ENCODE measurements around the gene MACROD2.

The MACROD2 gene

DNA sequence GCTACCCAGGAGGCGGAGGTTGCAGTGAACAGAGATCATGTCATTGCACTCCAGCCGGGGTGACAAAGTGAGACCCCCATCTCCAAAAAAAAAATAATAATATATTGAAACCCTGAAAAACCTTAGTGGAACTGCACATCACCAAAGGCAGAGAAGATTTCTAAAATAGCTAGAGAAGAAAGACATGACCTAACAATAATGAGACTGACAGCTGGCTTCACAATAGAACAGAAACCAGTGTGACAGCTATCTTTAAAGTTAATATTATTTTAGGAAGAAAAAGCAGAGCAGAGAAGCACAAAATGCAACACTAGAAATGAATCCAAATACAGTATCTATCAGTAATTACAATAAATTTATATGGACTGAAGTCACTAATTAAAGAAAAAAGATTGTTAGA is 409.2 kb downstream of the MACROD2 start:
- no peak for DNase-seq (ENCODE audit: low read depth)
- no peak overlapping the region for H3K4me3 ChIP-seq (ENCODE audit: low read depth, low read length)
- TF ChIP-seq, protein P1, sequence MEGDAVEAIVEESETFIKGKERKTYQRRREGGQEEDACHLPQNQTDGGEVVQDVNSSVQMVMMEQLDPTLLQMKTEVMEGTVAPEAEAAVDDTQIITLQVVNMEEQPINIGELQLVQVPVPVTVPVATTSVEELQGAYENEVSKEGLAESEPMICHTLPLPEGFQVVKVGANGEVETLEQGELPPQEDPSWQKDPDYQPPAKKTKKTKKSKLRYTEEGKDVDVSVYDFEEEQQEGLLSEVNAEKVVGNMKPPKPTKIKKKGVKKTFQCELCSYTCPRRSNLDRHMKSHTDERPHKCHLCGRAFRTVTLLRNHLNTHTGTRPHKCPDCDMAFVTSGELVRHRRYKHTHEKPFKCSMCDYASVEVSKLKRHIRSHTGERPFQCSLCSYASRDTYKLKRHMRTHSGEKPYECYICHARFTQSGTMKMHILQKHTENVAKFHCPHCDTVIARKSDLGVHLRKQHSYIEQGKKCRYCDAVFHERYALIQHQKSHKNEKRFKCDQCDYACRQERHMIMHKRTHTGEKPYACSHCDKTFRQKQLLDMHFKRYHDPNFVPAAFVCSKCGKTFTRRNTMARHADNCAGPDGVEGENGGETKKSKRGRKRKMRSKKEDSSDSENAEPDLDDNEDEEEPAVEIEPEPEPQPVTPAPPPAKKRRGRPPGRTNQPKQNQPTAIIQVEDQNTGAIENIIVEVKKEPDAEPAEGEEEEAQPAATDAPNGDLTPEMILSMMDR (IDR thresholded peaks at IDR 0.05; ENCODE audit: insufficient read depth, low read depth, low read length, missing control alignments), result no peak

DNA sequence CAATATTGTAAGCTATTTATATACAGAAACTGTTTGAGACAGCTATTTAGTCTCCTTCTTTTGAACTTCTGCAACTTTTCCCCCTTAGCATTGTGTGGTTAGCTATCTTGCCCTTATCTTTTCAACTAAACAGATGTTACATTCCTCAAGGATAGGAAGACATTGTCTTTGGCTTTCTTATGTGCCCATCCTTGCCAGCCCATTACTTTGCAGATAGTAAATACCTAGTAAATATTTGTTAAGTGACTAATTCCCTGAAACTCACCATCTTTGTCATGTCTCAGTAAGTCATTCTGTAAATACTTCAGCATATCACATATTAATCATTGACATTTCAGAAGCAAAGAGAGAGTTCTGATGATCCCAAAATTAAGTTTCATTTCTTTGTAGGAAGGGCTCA is 411.2 kb downstream of the MACROD2 start:
- H3K4me3 ChIP-seq (ENCODE audit: low read depth, low read length), result no peak overlapping the region
- TF ChIP-seq, protein P1 (IDR thresholded peaks at IDR 0.05; ENCODE audit: insufficient read depth, low read depth, low read length, missing control alignments), result no peak
- DNase-seq (ENCODE audit: low read depth), result no peak

DNA sequence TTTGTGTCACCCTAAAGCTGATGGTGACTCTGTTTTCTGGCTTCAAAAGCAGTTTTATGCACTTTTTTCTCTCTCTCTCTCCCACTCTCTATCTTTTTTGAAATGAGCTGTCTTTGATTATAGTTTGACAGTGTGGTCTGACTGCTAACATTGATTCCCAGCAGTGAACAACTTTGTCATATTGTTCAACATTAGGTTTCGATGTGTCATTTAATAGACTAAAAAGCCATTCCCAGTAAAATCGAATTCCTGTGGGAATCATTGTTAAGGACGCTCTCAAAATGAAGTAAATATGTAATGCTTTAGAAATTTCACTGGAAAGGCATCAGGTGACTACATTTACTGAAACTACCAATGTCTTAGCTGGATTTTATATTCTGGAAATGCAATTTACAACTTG is 412.0 kb downstream of the MACROD2 start:
- TF ChIP-seq, protein P1 (IDR thresholded peaks at IDR 0.05; ENCODE audit: insufficient read depth, low read depth, low read length, missing control alignments), result no peak
- no peak overlapping the region for H3K4me3 ChIP-seq (ENCODE audit: low read depth, low read length)

DNA sequence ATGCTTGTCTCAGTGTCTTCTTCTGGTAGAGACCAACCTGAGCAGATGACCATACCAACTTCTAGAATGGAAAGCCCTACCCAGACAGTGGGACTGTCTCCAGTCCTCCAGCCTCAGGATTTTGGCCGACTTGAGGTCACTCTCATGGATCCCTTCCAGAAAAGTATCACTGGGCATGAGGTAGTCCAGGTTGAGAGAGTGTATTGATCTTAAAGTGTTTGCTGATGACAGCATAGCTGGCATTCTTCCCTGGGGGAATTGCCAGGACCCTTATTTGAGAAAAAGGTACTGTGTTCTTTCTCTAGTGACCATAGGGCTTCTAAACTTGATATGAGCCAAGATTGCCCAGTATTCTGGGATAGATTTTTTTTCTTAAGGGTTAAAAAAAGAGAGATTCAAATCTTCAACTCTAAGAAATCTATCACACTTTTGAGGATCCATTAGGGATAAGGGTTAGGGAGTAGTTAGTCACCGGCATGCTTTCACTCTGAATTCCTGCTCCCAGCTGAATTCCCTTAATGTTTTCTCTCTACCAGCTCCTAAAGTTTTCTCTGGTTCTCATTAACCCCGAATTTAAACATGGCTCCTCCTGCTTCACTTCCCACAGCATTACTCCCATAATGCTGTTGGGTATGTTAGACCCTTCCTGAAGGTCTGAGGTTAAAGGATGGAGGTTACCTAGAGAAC is 415.7 kb downstream of the MACROD2 start:
- TF ChIP-seq, protein P1 (IDR thresholded peaks at IDR 0.05; ENCODE audit: insufficient read depth, low read depth, low read length, missing control alignments), result no peak
- no peak overlapping the region for H3K4me3 ChIP-seq (ENCODE audit: low read depth, low read length)
- DNase-seq (ENCODE audit: low read depth), result no peak

More for the DNA sequence above, 412.0 kb downstream of the MACROD2 start:
- no peak for DNase-seq (ENCODE audit: low read depth)

DNA sequence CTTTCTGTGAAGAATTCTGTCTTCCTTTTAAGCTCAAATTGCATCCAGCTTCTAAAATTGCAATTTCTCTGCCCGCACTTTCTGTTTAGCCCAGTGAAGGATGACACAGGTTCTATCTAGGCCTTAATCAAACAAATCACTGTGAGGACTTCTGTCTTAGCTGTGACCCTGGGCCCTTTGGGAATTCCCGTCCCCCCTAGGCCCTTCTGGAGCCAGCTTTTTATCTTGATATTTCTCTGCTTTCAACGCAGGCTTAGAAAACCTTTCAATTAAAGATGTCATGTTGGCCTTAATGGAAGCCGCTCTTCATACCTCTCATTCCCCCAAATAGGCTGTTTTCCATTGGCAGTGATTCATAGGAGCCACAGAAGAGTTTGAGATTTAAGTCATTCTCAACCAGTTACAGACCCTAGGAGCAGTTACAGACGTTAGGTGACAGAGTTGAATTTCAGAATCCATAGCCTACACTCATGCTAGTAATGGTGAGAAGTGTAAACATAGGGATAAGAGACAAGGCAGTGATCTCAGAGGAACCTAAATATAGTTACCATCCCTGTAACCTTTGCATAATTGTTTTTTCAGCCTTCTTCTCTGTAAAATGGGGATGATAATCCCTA is 416.9 kb downstream of the MACROD2 start:
- no peak for DNase-seq (ENCODE audit: low read depth)
- TF ChIP-seq, protein P1 (IDR thresholded peaks at IDR 0.05; ENCODE audit: insufficient read depth, low read depth, low read length, missing control alignments), result no peak
- no peak overlapping the region for H3K4me3 ChIP-seq (ENCODE audit: low read depth, low read length)

DNA sequence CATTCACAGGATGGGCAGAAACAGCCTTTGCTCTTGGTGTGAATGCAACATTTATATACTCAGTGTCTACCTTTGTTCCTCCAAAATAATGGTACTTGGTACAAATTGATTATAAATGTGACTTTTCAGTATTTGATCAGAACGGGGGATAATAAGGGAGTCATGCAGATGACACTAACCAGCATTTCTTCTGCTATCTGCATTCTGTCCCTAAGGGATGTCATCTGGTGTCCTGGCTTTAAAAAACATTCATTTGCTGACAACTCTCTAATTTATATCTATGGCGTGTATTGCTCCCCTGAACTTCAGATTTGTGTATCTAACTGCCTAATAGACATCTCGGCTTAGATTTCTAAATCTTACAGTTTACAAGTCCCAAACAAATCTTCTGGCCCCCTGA is 418.5 kb downstream of the MACROD2 start:
- H3K4me3 ChIP-seq (ENCODE audit: low read depth, low read length), result no peak overlapping the region
- no peak for DNase-seq (ENCODE audit: low read depth)

More for the DNA sequence above, 418.5 kb downstream of the MACROD2 start:
- TF ChIP-seq, protein P1 (IDR thresholded peaks at IDR 0.05; ENCODE audit: insufficient read depth, low read depth, low read length, missing control alignments), result no peak
